HEK293 (cell line): ENCODE measurements around the gene SGPL1.

Experiments used
- CTCF ChIA-PET: fragments of 350-600 bp; formaldehyde crosslinking; extraction: SDS; loops from one replicate; lab custom pipeline; 2021; ENCODE audit warnings: antibody characterized with exemption; lab: Yijun Ruan, JAX
- POLR2A ChIA-PET: fragments of 300-600 bp; formaldehyde crosslinking; extraction: SDS; loops from one replicate; lab custom pipeline; 2020; ENCODE audit warnings: antibody characterized with exemption, inconsistent platforms; lab: Yijun Ruan, JAX
- H3K27ac ChIP-seq: fragments of 200-500 bp; sonication (Bioruptor generic); 2 replicates; pipeline ENCODE4 v1.5.1; 2014; ENCODE audit warnings: low read depth, low read length, control low read depth, inconsistent platforms; ENCODE audit errors: extremely low read depth
- H3K36me3 ChIP-seq, 2 experiments: fragments of 200-500 bp in 1 of 2; sonication (Bioruptor generic) in 1 of 2; 1 replicate in 1 of 2; 2 replicates in 1 of 2; pipeline ENCODE4 v1.5.1; 2014 to 2017; ENCODE audit warnings: inconsistent platforms in 2 of 2, low read length in 2 of 2; ENCODE audit not compliant: control insufficient read depth in 2 of 2, insufficient read depth in 1 of 2
- H3K4me1 ChIP-seq: fragments of 200-500 bp; sonication (Bioruptor generic); 2 replicates; pipeline ENCODE4 v1.5.1; 2014; ENCODE audit warnings: mild to moderate bottlenecking, low read length, inconsistent platforms; ENCODE audit not compliant: control insufficient read depth, insufficient read depth
- H3K4me3 ChIP-seq: 2 replicates; pipeline ENCODE4 v1.5.1; 2011; ENCODE audit warnings: low read depth, mild to moderate bottlenecking, control low read depth, low read length, moderate library complexity
- H3K9me3 ChIP-seq: fragments of 200-500 bp; sonication (Bioruptor generic); 2 replicates; pipeline ENCODE4 v1.5.1; 2014; ENCODE audit warnings: low read depth, low read length, inconsistent platforms; ENCODE audit not compliant: control insufficient read depth, insufficient read depth
- ATF2 ChIP-seq: fragments of 450-650 bp; formaldehyde crosslinking; IDR thresholded peaks from 2 replicates; pipeline ENCODE4 v1.5.1; 2016; ENCODE audit warnings: missing biosample characterization, missing genetic modification characterization, low read depth
- BCL6B ChIP-seq: fragments of 450-650 bp; formaldehyde crosslinking; IDR thresholded peaks from 2 replicates; pipeline ENCODE4 v1.5.1; 2017; ENCODE audit warnings: missing biosample characterization, missing genetic modification characterization
- GLI4 ChIP-seq: fragments of 450-650 bp; formaldehyde crosslinking; IDR thresholded peaks from 2 replicates; pipeline ENCODE4 v1.5.1; 2016; ENCODE audit warnings: missing biosample characterization, missing genetic modification characterization
- GLIS2 ChIP-seq: fragments of 450-650 bp; formaldehyde crosslinking; IDR thresholded peaks from 2 replicates; pipeline ENCODE4 v1.5.1; 2016; ENCODE audit warnings: missing biosample characterization, missing genetic modification characterization
- KLF7 ChIP-seq: fragments of 450-650 bp; formaldehyde crosslinking; IDR thresholded peaks from 2 replicates; pipeline ENCODE4 v1.5.1; 2016; ENCODE audit warnings: missing biosample characterization, missing genetic modification characterization, borderline replicate concordance
- MYNN ChIP-seq: fragments of 450-650 bp; formaldehyde crosslinking; IDR thresholded peaks from 2 replicates; pipeline ENCODE4 v1.5.1; 2016; ENCODE audit warnings: missing biosample characterization, missing genetic modification characterization, borderline replicate concordance
- YY2 ChIP-seq: fragments of 450-650 bp; formaldehyde crosslinking; IDR thresholded peaks from 2 replicates; pipeline ENCODE4 v1.5.1; 2016; ENCODE audit warnings: missing biosample characterization, missing genetic modification characterization
- ZFP3 ChIP-seq: fragments of 450-650 bp; formaldehyde crosslinking; IDR thresholded peaks from 2 replicates; pipeline ENCODE4 v1.5.1; 2016; ENCODE audit warnings: low read depth, missing biosample characterization, missing genetic modification characterization
- ZNF138 ChIP-seq: fragments of 450-650 bp; formaldehyde crosslinking; IDR thresholded peaks from 2 replicates; pipeline ENCODE4 v1.5.1; 2016; ENCODE audit warnings: missing biosample characterization, missing genetic modification characterization, borderline replicate concordance
- ZNF175 ChIP-seq: fragments of 450-650 bp; formaldehyde crosslinking; IDR thresholded peaks from 2 replicates; pipeline ENCODE4 v1.5.1; 2016; ENCODE audit warnings: missing biosample characterization, missing genetic modification characterization
- ZNF221 ChIP-seq: fragments of 450-650 bp; formaldehyde crosslinking; IDR thresholded peaks from 2 replicates; pipeline ENCODE4 v1.5.1; 2017; ENCODE audit warnings: missing biosample characterization, missing genetic modification characterization, borderline replicate concordance
- ZNF324 ChIP-seq: fragments of 450-650 bp; formaldehyde crosslinking; IDR thresholded peaks from 2 replicates; pipeline ENCODE4 v1.5.1; 2016; ENCODE audit warnings: missing biosample characterization, missing genetic modification characterization
- ZNF335 ChIP-seq: fragments of 450-650 bp; formaldehyde crosslinking; conservative IDR thresholded peaks from 2 replicates; pipeline ENCODE4 v1.5.1; 2016; ENCODE audit warnings: missing biosample characterization, missing genetic modification characterization
- ZNF391 ChIP-seq: fragments of 450-650 bp; formaldehyde crosslinking; IDR thresholded peaks from 2 replicates; pipeline ENCODE4 v1.5.1; 2016; ENCODE audit warnings: low read depth, missing biosample characterization, missing genetic modification characterization, borderline replicate concordance
- ZNF394 ChIP-seq: fragments of 450-650 bp; formaldehyde crosslinking; IDR thresholded peaks from 2 replicates; pipeline ENCODE4 v1.5.1; 2016; ENCODE audit warnings: missing biosample characterization, missing genetic modification characterization, mild to moderate bottlenecking, moderate library complexity, borderline replicate concordance
- ZNF513 ChIP-seq: fragments of 450-650 bp; IDR thresholded peaks from 2 replicates; pipeline ENCODE4 v1.5.1; 2018; ENCODE audit warnings: missing biosample characterization, missing genetic modification characterization
- ZNF544 ChIP-seq: fragments of 450-650 bp; formaldehyde crosslinking; IDR thresholded peaks from 2 replicates; pipeline ENCODE4 v1.5.0; 2017; ENCODE audit warnings: missing biosample characterization, missing genetic modification characterization
- ZNF585B ChIP-seq: fragments of 450-650 bp; formaldehyde crosslinking; IDR thresholded peaks from 2 replicates; pipeline ENCODE4 v1.5.1; 2016; ENCODE audit warnings: missing biosample characterization, missing genetic modification characterization
- ZNF596 ChIP-seq: fragments of 450-650 bp; IDR thresholded peaks from 2 replicates; pipeline ENCODE4 v1.5.0; 2018; ENCODE audit warnings: missing biosample characterization, mild to moderate bottlenecking, missing genetic modification characterization, moderate library complexity
- ZNF701 ChIP-seq: fragments of 450-650 bp; formaldehyde crosslinking; IDR thresholded peaks from 2 replicates; pipeline ENCODE4 v1.5.1; 2016; ENCODE audit warnings: missing biosample characterization, missing genetic modification characterization
- ZNF776 ChIP-seq: fragments of 450-650 bp; formaldehyde crosslinking; IDR thresholded peaks from 2 replicates; pipeline ENCODE4 v1.5.0; 2017; ENCODE audit warnings: missing biosample characterization, missing genetic modification characterization, borderline replicate concordance
- ZNF777 ChIP-seq: fragments of 450-650 bp; formaldehyde crosslinking; IDR thresholded peaks from 2 replicates; pipeline ENCODE4 v1.5.1; 2017; ENCODE audit warnings: missing biosample characterization, missing genetic modification characterization, borderline replicate concordance
- ZNF830 ChIP-seq: fragments of 450-650 bp; IDR thresholded peaks from 2 replicates; pipeline ENCODE4 v1.5.0; 2018; ENCODE audit warnings: missing biosample characterization, missing genetic modification characterization, low read depth, mild to moderate bottlenecking, moderate library complexity
- ZSCAN16 ChIP-seq: fragments of 450-650 bp; formaldehyde crosslinking; IDR thresholded peaks from 2 replicates; pipeline ENCODE4 v1.5.1; 2016; ENCODE audit warnings: missing biosample characterization, missing genetic modification characterization
- ZSCAN30 ChIP-seq: fragments of 450-650 bp; IDR thresholded peaks from 2 replicates; pipeline ENCODE4 v1.5.1; 2018; ENCODE audit warnings: missing biosample characterization, mild to moderate bottlenecking, missing genetic modification characterization, moderate library complexity

The SGPL1 gene

DNA sequence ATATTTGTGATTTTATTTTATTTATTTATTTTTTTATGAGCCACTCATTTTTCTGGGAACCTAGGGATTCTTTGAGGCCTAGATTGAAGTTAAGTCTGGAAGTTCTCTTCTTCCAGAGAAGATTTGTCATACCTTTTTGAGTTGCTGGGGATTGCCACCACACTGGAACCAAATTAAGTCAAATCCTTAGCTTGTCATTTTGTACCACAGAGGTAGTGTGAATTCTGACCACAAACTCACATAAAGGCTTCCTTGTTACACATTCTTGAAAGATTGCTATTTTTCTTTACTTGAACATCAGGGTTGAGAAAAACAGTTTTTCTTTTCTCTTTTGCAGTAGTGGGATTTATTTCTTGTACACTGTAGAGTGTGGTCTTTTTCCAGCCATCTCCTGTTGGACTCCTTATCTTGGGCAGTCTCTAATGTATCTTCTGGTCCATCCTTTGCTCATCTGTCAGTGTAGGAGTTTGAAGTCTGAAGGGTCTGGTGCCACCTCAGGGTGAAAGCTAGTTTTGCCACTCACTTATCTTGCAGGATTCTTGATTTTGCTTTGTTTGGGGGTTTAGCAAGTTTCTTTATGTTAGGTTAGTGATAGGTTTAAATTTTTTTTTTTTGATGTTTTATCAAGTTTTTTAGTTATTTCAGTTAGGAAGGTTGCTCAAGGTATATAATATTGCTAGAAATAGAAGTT is 47.9 kb downstream of the SGPL1 start:
- no peak for TF ChIP-seq KLF7 (tag by site-specific recombination)
- no peak for TF ChIP-seq ZNF138 (tag by site-specific recombination)
- TF ChIP-seq ZNF776, result no peak
- no peak for TF ChIP-seq ATF2 (tag by site-specific recombination)
- no peak for TF ChIP-seq ZNF324 (tag by site-specific recombination)
- no peak for TF ChIP-seq ZNF701 (tag by site-specific recombination)
- TF ChIP-seq ZNF221, result no peak
- no peak for TF ChIP-seq ZNF394
- TF ChIP-seq ZNF830 (tag by site-specific recombination), result no peak
- no peak for TF ChIP-seq YY2
- TF ChIP-seq ZSCAN30 (tag by site-specific recombination), result no peak
- TF ChIP-seq ZFP3 (tag by site-specific recombination), result no peak
- Histone ChIP-seq H3K9me3 (no peaks in the 10 kb centered on the region), H3K27ac (no peak overlapping the region), H3K36me3 (peaks cover 19 to 51% of the 10 kb centered on the region in 2 experiments), H3K4me1 (no peaks in the 10 kb centered on the region), H3K4me3 (no peak overlapping the region)
- CTCF ChIA-PET, result interaction anchor here (1.0 to 1.1 kb wide), 3 partner anchors 17 to 104 kb away, joined by 3 to 5 read pairs (median 3); no protein-coding TSS in a partner anchor
- POLR2A ChIA-PET, result no interaction called here

DNA sequence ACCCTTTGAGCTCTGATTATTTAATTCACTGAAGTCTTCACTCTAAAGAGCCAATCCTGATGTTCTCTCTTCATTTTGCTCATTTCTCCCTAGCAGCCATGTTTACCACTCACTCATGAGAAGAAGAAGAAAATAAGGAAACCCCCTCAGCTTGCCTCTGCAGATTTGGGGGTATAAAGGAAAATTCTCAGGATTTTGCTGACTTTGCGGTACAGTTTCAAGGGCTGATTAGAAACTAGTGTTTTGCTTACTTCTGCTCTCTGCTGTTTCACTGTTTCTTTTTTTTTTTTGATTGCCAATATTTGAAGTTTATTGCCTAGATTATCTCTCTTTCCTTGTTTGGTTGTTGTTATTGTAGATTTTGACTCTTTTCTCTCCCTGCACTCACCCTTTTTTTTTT is 49.2 kb downstream of the SGPL1 start:
- Histone ChIP-seq H3K27ac (no peak overlapping the region), H3K36me3 (peaks cover 8 to 50% of the 10 kb centered on the region in 2 experiments), H3K4me3 (no peak overlapping the region), H3K4me1 (no peaks in the 10 kb centered on the region), H3K9me3 (no peaks in the 10 kb centered on the region)
- ChIA-PET POLR2A (no interaction called here), CTCF (interaction anchor here (0.8 to 1.1 kb wide), 4 partner anchors 15 to 749 kb away, joined by 3 to 5 read pairs (median 4); no protein-coding TSS in a partner anchor)
- TF ChIP-seq ZNF391 (no peak), GLI4 (tag by site-specific recombination) (no peak), GLIS2 (tag by site-specific recombination) (no peak), ZNF777 (no peak), MYNN (no peak), ZNF585B (tag by site-specific recombination) (no peak), ZNF335 (tag by site-specific recombination) (no peak), ZSCAN16 (tag by site-specific recombination) (no peak), ZNF513 (no peak)

DNA sequence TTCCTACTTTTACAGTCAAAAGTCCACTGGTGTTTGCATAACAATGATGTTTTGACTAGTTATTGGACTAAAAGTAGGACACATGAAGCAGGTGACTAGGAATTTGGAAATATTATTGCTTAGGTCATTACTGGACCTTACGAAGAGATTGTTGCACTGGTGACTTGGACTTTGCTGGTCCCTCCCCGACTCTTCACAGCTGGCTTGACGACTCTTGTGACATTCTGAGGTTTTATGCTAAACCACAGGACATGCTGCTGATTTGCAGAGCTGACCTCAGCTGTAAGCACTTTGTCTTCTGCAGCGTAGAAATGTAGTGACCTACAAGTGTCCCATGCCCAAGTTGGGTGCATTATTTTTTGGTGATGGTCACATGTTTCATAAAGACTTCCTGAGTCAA is 50.7 kb downstream of the SGPL1 start:
- CTCF ChIA-PET, result interaction anchor here (0.7 kb wide), 1 partner anchor 53 kb away, joined by 3 read pairs; no protein-coding TSS in a partner anchor
- no peak overlapping the region for H3K27ac ChIP-seq
- POLR2A ChIA-PET, result no interaction called here

More for the DNA sequence above, 50.7 kb downstream of the SGPL1 start:
- TF ChIP-seq ZNF513 (no peak), ZNF175 (tag by site-specific recombination) (no peak), ZNF596 (tag by site-specific recombination) (no peak), ZNF544 (tag by site-specific recombination) (no peak), ZSCAN16 (tag by site-specific recombination) (no peak), BCL6B (tag by site-specific recombination) (no peak)
- Histone ChIP-seq H3K36me3 (peaks cover 3 to 50% of the 10 kb centered on the region in 2 experiments; a peak in 2 of 3 replicates), H3K9me3 (no peaks in the 10 kb centered on the region), H3K4me1 (no peaks in the 10 kb centered on the region), H3K4me3 (no peak overlapping the region)
